AG04449 (cell line): ENCODE data around the gene ARHGAP26.

Experiments used
- CTCF ChIA-PET: fragments of 350-600 bp; formaldehyde crosslinking; extraction: SDS; loops from one replicate; lab custom pipeline; 2021; ENCODE audit warnings: antibody characterized with exemption; lab: Yijun Ruan, JAX
- POLR2A ChIA-PET: fragments of 400-600, 350-600 bp; formaldehyde crosslinking; extraction: SDS; loops from one replicate; lab custom pipeline; 2020; ENCODE audit warnings: antibody characterized with exemption, inconsistent platforms; lab: Yijun Ruan, JAX
- DNase-seq: peaks from one replicate; pipeline ENCODE4 v3.0.0-alpha.2; 2010; ENCODE audit warnings: low read depth, low spot score
- H3K4me3 ChIP-seq: 2 replicates; pipeline ENCODE4 v1.5.1; 2011; ENCODE audit warnings: low read depth, mild to moderate bottlenecking, control low read depth, low read length
- TF ChIP-seq, protein P1 (sequence below): IDR thresholded peaks from one replicate; pipeline ENCODE4 v1.5.1; 2011; ENCODE audit warnings: mild to moderate bottlenecking, moderate library complexity, low read length, control low read depth, inconsistent platforms; ENCODE audit not compliant: insufficient read depth; ENCODE audit errors: missing control alignments

The ARHGAP26 gene

DNA sequence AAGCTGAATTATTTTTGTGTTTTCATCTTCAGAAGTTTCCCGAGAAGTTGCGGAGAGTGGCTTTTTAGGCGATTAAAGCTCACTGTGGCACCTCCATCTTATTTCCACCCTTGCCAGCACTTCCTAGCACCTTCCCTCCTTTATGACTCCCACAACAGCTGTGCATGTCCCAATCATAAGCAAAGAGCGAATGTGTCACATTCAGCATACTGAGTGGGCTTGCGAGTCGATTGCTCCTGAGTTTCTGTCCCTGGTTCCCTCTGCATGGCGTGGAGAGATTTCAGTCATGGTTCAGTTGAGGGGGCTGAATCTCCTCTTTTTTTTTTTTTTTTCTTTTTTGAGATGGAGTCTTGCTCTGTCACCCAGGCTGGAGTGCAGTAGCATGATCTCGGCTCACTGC, 144.9 kb downstream of the ARHGAP26 start:
- ChIA-PET CTCF (interaction anchor here (0.7 to 6.3 kb wide), 7 partner anchors 11 to 202 kb away, joined by 3 to 38 read pairs (median 10); no protein-coding TSS in a partner anchor), POLR2A (no interaction called here)
- TF ChIP-seq, protein P1, sequence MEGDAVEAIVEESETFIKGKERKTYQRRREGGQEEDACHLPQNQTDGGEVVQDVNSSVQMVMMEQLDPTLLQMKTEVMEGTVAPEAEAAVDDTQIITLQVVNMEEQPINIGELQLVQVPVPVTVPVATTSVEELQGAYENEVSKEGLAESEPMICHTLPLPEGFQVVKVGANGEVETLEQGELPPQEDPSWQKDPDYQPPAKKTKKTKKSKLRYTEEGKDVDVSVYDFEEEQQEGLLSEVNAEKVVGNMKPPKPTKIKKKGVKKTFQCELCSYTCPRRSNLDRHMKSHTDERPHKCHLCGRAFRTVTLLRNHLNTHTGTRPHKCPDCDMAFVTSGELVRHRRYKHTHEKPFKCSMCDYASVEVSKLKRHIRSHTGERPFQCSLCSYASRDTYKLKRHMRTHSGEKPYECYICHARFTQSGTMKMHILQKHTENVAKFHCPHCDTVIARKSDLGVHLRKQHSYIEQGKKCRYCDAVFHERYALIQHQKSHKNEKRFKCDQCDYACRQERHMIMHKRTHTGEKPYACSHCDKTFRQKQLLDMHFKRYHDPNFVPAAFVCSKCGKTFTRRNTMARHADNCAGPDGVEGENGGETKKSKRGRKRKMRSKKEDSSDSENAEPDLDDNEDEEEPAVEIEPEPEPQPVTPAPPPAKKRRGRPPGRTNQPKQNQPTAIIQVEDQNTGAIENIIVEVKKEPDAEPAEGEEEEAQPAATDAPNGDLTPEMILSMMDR = no peak
- H3K4me3 ChIP-seq = no peak overlapping the region
- no peak for DNase-seq

DNA sequence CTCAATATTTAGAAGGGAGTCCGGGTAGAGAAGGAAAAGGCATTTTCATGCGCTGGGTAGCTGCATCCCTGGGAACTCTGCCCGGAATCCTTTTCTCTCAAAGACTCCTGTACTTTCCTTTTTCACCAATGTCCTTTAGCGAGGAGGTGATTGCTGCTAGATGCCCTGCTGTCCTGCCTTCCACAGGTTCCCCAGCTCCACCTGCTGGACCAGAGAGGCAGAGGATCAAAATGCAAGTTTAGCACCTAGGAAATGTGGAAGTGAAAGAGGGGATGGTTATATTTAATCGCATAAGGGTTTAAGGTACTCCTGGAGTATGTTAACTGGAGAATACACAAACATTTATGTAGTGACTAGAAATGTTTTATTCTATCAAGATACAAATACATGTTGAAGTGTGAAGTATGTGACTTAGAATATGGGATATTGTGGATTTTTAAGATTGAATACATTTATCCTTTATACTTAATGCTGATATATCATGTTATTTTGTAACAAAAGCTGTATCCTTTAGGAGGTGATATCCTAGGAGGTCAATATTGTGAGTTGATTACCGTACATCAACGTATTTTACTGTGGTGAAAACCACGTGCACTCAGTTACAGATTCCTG, 145.7 kb downstream of the ARHGAP26 start:
- H3K4me3 ChIP-seq = no peak overlapping the region
- DNase-seq = no peak
- ChIA-PET CTCF (interaction anchor here (0.7 to 6.3 kb wide), 8 partner anchors 9 to 203 kb away, joined by 4 to 38 read pairs (median 8); no protein-coding TSS in a partner anchor), POLR2A (no interaction called here)
- TF ChIP-seq, protein P1 = peak; percentile 65

DNA sequence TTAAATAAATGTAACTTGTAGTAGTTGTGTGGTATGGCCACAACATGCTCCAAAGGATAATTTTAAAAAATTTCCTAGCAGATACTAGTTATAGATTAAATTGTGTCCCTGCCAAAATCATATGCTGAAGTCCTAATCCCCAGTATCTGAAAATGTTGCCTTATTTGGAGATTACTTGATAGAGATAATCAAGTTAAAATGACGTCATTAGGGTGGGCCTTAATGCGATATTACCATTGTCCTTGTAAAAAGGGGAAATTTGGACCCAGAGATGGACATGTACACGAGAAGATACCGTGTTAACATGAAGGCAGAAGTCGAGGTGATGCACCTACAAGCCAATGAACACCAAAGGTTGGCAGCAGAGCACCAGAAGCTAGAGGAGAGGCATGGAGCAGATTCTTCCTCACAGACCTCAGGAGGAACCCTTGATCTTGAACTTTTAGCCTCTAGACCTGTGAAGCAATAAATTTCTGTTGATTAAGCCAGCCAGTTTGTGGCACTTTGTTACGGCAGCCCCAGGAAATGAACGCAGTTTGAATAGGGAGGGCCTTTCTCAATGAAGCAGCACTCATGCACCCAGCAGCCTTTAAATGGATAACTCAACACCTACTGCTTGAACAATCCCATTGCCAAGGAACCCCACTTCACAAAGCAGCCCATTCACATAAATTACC, 148.9 kb downstream of the ARHGAP26 start:
- H3K4me3 ChIP-seq = no peak overlapping the region
- DNase-seq = no peak
- TF ChIP-seq, protein P1 = no peak
- ChIA-PET POLR2A (no interaction called here), CTCF (interaction anchor here (0.9 to 2.0 kb wide), 3 partner anchors 22 to 206 kb away, joined by 4 to 5 read pairs (median 4); no protein-coding TSS in a partner anchor)

DNA sequence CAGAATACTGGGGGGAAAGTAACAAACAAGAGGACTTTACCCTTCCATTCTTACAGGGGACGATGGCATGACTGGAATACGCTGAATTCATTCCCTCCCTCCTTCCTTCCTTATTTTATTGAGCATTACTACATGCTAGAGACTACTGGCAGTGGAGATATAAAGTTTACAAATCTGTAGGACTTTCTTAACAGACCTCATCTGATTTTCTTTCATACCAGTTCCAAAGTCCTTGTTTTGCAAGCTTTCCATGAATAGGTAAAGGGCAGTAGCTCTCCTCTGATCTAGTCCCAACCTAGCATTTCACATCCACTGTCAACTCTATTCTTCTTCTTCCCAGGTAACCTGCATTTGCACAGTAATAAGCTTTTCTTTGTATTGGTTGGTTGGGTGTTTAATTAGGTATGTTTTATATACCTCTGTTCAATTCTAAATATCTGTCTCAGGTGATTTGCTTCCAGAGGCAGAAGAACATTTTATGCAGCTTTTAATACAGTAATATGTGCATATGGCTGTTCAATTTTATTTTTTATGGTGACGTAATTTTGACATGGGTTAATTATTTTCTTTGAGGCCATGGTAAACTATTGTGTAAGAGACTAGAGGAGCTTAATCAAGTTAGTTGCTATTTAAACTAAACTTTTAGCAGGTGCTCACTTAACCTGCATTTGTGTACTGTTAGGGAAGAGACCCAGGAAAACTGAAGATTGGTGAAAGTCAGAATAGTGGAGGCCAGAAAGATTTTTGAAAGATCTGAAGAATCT, 150.9 kb downstream of the ARHGAP26 start:
- ChIA-PET POLR2A (no interaction called here), CTCF (interaction anchor here (0.7 to 2.7 kb wide), 21 partner anchors 9 to 1221 kb away, joined by 3 to 20 read pairs (median 4); partner anchors contain the start of gene NR3C1)
- no peak overlapping the region for H3K4me3 ChIP-seq
- DNase-seq = no peak
- TF ChIP-seq, protein P1 = no peak

DNA sequence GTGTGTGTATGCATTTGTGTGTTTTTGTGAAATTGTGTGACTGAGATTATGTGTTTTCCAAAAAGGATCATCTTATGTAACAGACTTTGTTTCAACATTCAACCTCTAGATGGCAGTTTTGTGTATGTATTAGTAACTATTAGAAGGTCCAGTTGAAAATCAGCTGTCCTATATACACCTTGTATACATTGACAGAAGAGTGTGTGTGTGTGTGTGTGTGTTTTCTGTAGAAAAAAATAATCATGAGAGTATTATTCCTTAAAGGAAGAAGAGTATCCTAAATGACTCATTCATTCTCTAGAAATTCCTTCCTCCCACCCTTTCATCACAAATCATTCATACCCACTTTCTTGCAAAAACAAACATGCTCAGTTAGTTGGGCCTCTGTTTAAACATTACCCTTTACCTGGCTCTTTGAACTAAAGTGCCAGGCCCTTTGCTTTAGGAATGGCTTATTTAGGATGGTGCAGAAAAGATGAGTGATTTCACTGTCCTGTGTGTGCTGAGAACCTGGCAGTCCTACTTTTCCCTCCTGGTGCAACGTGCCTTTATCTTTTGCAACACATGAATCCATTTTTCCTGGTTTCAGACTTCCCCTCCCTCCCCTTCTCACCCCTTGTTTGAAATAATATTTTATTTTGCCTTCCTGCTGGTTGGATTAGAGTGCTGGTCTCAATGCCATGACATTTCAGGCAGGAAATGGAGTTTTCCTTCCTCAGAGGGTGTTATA, 152.2 kb downstream of the ARHGAP26 start:
- no peak for DNase-seq
- TF ChIP-seq, protein P1 = peak; percentile 42
- ChIA-PET POLR2A (interaction anchor here (0.6 kb wide), 1 partner anchor 63 kb away, joined by 3 read pairs; no protein-coding TSS in a partner anchor), CTCF (interaction anchor here (0.5 to 2.7 kb wide), 31 partner anchors 10 to 1225 kb away, joined by 3 to 20 read pairs (median 3); partner anchors contain the start of gene NR3C1)
- H3K4me3 ChIP-seq = no peak overlapping the region
